Muscle of arm (tissue), 14 donors: ENCODE measurements around the gene ZC4H2. TPM values are rescaled to one million over a fixed set of nuclear protein-coding genes. Genes with fewer than 3 reads are reported as not detected.
"Not testable (repeated sequence)": the region's sequence is repeated elsewhere in the genome, so short reads cannot be mapped to it uniquely, and the experiment has no call there.

Experiments
- DNase-seq: peaks from one replicate; pipeline ENCODE4 v3.0.0-alpha.2; 2013
- long read RNA-seq, 11 donors: transcript quantifications; one replicate each; lab custom pipeline, GENCODE V29; 2026
- polyA plus RNA-seq, 12 donors: library from polyadenylated mRNA; unstranded; fragments of 120-200 nt; gene quantifications; one replicate each; pipeline ENCODE4 v1.2.1, GENCODE V29; 2013; ENCODE audit not compliant: insufficient read length in 12 of 12

ZC4H2 gene, protein sequence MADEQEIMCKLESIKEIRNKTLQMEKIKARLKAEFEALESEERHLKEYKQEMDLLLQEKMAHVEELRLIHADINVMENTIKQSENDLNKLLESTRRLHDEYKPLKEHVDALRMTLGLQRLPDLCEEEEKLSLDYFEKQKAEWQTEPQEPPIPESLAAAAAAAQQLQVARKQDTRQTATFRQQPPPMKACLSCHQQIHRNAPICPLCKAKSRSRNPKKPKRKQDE
- 10 to 100 TPM in 11 of 12 donors, not detected in 1; 13.2 to 33.6 (median 15.9) TPM for polyA plus RNA-seq
- long read RNA-seq, donor 1, partial matches to known transcripts = 0 of 7 reads
- long read RNA-seq, donor 1, other reads (novel, unspliced or antisense) = 0 of 7 reads
- long read RNA-seq, donor 2, transcript ZC4H2-207 (5 exons, 606 nt) = major isoform, 6 of 9 reads
- long read RNA-seq, donor 2, partial matches to known transcripts = 0 of 9 reads
- long read RNA-seq, donor 2, other reads (novel, unspliced or antisense) = 0 of 9 reads
- long read RNA-seq, donor 3, transcript ZC4H2-202 (5 exons, 2,184 nt) = major isoform, 5 of 5 reads
- long read RNA-seq, donor 3, partial matches to known transcripts = 0 of 5 reads
- long read RNA-seq, donor 3, other reads (novel, unspliced or antisense) = 0 of 5 reads
- long read RNA-seq, donor 4, partial matches to known transcripts = 0 of 1 reads
- long read RNA-seq, donor 4, other reads (novel, unspliced or antisense) = 0 of 1 reads
- long read RNA-seq, donor 5, transcript ZC4H2-202 (5 exons, 2,184 nt) = major isoform, 5 of 6 reads
- long read RNA-seq, donor 5, partial matches to known transcripts = 0 of 6 reads
- long read RNA-seq, donor 5, other reads (novel, unspliced or antisense) = 0 of 6 reads
- long read RNA-seq, donor 6, partial matches to known transcripts = 0 of 3 reads
- long read RNA-seq, donor 6, other reads (novel, unspliced or antisense) = 0 of 3 reads
- long read RNA-seq, donor 7, partial matches to known transcripts = 0 of 2 reads
- long read RNA-seq, donor 7, other reads (novel, unspliced or antisense) = 0 of 2 reads
- long read RNA-seq, donor 8, partial matches to known transcripts = 0 of 3 reads
- long read RNA-seq, donor 8, other reads (novel, unspliced or antisense) = 0 of 3 reads
- long read RNA-seq, donor 9, full-length matches to known transcripts = 4 of 4 reads
- long read RNA-seq, donor 9, partial matches to known transcripts = 0 of 4 reads
- long read RNA-seq, donor 9, other reads (novel, unspliced or antisense) = 0 of 4 reads
- long read RNA-seq, donor 10, partial matches to known transcripts = 12 of 15 reads
- long read RNA-seq, donor 10, other reads (novel, unspliced or antisense) = 0 of 15 reads
- long read RNA-seq, donor 11, transcript ZC4H2-202 (5 exons, 2,184 nt) = major isoform, 8 of 10 reads
- long read RNA-seq, donor 11, partial matches to known transcripts = 0 of 10 reads
- long read RNA-seq, donor 11, other reads (novel, unspliced or antisense) = 0 of 10 reads

DNA sequence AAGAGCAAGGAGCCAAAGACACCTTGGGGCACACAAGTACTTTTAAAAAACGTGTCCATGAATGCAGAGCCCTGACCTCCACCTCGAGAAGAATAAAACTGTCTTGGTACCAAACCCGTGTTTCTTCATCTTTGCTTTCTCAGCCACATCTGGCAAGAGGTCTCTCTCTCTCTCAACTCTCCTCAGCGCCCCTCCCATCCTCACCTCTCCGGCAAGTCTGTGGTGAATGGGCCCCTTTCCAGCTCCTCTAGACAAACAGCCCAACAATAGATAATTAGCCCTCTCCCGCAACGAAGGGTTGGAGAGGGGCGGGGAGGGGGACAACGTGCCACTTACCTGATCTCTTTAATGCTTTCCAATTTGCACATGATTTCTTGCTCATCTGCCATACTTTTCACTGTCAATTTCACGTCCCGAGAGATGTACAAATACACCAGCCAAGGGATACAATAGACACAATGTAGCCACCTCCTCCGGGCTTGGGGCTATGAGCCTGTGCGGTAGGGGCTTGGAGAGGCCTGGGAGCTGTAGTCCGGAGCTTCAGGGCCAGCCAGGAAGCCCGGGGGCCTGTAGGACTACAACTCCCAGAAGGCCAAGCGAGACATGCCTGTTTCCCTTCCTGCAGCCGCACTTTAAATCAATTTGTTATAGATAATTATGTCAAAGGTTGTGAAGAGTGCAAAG lies at the start of gene ZC4H2:
TSS of gene ZC4H2 (minus strand) at position 462 of the 684 bp plus-strand sequence. CDS start at position 389, 73 bp downstream.
- peak; percentile 72 for DNase-seq

DNA sequence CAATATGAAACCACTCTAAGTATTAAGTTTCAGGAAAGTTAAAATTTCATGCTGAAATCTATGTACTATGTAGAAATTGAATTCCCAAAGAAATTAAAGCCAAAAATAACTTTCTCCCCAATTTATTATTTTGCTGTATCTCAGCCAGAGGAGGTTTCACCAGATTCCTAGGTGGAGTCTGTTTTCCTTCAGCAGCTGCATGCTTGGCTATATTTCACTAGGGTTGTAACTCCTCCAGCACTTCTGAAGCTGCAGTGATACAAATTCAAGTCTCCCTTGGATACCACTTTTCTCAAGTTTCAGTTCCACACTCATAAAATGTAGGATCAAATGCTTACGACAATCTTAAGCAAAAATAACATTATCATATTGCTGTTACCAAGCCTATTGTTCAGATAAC lies 41.2 kb upstream of the ZC4H2 start:
- DNase-seq = peak; percentile 52

DNA sequence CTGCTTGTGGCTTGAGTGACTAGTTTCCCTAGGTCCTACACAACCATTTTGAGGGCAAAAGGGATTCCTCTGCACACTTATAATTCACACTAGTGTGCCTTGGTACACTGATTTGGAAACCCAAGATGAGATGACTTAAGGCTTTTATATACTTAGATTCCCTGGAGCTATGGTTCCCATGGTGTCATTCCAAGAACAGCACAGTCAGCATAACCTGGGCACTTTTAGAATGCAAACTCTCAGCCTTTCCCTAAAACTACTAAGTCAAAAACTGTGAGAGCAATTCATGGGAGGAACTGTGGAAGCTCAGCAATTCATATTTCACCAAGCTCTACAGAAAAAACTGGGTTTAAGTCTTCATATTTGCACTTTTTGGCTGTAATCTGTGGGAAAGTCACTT lies 38.0 kb upstream of the ZC4H2 start:
- DNase-seq = no peak

DNA sequence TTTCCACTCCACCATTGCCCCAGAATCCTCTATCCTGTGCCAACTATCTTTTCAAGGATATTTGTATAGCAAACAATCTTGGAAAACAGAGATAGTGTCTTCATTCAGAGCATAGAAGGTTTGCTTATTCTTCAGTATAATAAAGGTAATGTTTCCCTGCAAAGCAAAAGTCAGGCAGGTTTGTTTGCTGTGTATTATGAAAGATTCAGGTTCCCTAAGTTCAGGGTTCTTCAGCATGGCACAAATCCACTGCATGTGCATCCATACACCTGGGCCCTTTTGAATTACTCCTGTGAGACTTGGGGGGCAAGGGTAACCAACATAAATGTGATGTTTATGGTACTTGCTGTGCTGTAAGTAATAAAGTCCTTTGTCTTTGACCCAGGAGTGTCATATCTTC lies 33.2 kb upstream of the ZC4H2 start:
- no peak for DNase-seq

DNA sequence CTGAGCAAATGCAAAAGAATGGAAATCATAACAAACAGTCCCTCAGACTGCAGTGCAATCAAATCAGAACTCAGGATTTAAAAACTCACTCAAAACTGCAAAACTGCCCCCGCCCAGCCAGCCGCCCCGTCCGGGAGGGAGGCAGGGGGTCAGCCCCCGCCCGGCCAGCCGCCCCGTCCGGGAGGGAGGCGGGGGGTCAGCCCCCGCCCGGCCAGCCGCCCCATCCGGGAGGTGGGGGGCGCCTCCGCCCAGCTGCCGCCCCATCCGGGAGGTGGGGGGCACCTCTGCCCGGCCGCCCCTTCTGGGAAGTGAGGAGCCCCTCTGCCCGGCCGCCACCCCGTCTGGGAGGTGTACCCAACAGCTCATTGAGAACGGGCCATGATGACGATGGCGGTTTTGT lies 26.0 kb upstream of the ZC4H2 start:
- DNase-seq = not testable (repeated sequence)

DNA sequence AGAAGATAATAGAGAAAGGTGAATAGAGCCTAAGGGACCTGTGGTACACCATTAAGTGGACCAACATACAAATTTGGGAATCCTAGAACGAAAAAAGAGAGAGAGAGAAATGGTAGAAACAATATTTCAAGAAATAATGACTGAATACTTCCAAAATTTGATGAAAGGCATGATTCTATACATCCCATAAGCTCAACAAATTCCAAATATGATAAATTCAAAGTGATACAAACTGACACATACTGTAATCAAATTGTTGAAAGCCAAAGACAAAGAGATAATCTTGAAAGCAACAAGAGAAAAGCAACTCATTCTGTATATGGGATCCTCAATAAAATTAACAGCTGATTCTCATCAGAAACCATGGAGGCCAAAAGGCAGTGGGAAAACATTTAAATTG lies 20.6 kb upstream of the ZC4H2 start:
- no peak for DNase-seq

DNA sequence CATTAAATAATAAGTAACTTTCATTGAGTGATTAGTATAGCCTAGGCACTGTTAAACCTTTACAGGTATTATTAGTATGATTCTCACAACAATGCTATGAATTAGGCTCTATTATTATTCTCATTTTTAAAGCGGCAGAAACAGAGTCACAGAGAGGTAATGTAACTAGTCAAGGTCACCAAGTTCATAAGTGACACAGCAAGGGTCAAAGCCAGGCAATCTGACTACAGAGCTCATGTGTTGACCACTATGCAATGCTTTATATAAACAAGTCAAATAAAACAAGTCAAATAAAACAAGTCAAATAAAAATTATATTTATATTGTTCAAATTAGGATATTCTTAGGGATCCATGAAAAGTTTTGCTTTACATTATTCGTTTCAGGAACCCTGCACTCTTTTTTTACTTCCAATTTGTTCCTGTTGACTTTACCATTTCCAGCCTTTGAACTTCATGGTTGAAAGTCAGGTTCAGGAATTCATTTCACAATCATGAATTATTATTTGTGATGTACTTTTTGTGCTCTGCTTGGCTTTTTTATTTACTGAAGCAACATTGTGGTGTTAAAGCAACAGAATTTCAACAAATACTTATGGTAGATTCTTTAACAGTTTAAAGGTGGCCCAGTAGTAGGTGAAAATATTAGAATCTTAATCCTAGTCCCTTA lies 18.0 kb upstream of the ZC4H2 start:
- DNase-seq = no peak

DNA sequence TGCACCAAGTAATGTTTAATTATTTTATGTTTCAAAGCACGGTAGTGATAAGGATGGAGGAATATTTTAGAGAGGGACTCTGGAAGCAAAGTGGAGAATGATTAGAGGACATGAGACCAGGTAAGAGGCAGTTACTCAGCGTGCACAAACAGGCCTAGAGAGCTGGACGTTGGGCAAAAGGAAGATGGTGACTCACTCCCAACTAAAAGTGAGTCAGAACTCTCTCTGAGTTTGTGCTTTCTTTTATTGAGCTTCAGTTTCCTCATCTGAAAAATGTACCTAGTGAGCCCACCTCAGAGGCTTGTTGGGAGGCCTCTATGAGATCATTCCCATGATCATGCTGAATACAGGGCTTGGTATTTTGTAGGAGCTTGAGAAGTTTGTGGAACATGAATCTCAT lies 1.6 kb upstream of the ZC4H2 start:
- no peak for DNase-seq

DNA sequence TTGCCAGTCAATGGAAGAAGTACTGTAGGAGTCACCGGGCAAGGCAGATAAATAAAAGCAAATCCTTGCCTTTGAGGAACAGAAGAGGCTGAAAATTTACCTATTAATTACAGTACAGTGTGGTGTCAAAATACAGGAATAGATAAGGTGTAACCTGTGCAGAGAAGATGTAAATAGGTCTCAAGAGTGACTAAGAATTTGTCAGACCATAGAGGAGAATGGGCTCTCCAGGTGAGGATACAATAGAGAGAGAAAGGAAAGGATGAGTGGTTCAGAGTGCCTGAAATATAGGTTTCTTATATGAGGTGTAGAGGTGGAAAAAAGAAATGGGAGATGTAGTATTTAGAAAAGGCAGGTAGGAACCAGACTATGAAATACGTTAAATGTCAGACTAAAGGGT lies 801 bp upstream of the ZC4H2 start:
- no peak for DNase-seq

DNA sequence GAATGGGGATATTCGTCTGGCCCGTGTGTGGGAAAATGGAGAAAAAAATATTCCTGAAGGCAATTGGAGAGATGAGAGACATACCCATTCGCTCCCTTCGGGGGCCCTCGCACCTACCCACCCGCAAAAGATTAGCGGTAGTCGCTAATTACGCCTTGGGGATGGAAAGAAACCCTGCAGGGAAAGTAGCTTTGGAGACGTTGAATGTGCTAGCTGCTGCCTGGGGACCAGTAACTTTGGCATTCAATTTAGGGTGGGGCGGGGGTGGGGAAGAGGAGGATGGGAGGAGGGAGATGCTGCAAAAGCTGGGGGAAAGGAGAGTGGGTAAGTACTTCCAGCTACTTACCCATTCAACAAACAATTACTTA lies 407 bp upstream of the ZC4H2 start:
- no peak for DNase-seq

DNA sequence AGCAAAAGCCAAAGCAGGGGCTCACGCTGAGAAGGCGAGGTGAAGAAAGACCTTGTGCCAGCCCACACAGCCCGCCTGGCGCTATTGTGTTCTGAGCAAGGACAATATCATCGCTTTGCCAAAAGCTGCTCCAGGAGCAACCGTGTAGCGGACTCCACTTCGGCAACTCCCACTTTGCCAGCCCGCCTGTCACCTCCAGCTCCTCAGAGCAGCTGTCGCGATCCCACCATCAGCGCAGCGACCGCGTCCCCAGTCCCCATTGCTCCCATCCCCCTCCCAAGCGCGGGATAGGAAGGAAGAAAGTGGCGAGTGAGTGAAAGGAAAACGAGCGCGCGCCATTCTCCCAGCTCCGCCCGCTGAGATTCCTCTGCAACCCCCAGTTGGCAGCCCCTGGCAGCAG lies 759 bp downstream of the ZC4H2 start:
- DNase-seq = peak; percentile 22

DNA sequence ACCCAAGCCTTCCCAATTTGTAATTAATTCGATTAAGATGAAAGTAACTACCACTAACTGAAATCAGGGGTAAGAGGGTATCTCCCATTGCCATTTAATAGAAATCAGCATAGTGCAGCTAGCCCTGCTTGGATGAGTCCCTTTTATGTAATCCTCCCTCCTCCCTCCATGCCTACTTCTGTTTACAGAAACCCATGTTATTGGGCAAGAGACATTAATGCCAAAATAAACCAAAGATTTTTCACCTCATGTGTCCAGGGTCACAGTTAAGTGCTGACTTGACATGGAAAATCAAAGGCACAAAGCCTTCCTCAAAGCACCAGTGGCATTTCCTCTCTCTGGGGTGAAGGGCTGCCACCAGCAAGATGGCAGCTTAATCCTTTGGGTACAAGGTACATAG lies 50.8 kb downstream of the ZC4H2 start:
- no peak for DNase-seq

DNA sequence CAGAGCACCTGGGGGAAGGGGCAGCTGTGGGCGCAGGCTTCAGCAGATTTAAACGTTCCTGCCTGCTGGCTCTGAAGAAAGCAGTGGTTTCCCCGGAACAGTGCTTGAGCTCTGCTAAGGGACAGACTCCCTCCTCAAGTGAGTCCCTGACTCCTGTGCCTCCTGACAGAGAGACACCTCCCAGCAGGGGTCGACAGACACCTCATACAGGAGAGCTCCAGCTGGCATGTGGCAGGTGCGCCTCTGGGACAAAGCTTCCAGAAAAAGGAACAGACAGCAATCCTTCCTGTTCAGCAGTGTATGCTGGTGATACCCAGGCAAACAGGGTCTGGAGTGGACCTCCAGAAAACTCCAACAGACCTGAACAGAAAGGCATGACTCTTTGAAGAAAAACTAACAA lies 68.1 kb downstream of the ZC4H2 start:
- no peak for DNase-seq

DNA sequence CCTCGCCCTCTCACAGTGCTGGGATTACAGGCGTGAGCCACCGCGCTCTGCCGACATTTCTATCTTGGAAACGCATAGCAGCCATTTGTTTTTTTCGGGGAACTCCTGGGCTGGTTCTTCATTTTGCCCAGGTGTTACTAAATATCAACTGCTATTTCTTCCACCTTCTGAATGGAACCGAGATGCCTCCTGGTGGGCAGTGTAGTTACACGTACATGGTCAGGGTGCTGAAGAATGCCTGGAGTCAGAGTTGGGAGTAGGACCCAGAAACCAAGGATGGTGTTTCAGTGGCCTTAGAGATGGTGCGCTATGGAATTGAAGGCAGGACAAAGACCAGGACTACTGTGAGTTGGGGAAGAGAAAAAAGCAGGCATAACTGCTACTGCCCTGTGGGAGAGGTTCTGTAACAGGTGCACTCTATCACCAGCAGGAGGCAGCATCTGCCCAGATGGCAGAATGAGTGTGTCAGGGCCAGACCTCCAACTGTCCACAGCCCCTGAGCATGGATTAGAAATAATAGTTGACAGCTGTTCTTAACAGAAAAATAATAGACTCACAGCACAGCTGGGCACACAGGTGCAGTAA lies 81.7 kb downstream of the ZC4H2 start:
- DNase-seq = no peak

DNA sequence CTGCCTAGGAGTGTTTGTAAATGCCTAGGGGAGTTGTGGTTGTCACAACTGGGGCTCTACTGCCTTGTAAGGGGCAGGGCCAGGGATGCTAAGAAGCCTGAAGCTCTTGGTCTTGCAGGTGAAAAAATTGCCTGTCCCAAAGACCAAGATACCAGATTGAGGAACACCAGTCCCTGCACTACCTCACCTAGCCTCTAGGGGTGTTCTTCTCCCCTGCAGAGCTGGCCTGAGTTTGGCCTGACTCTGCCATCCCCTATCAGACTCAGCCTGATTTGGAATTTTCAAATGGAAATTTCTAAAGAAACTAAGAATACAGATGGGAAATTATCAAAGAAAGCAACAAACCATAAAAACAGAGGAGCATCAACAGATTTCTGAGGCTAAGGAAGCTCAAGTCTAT lies 90.4 kb downstream of the ZC4H2 start:
- no peak for DNase-seq

DNA sequence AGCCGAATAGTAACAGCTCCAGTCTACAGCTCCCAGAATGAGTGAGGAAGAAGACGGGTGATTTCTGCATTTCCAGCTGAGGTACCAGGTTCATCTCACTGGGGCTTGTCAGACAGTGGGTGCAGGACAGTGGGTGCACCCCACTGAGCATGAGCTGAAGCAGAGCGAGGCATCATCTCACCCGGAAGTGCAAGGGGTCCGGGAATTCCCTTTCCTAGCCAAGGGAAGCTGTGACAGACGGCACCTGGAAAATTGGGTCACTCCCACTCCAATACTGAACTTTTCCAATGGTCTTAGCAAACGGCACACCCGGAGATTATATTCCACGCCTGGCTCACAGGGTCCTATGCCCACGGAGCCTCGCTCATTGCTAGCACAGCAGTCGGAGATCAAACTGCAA lies 97.5 kb downstream of the ZC4H2 start:
- DNase-seq = not testable (repeated sequence)

DNA sequence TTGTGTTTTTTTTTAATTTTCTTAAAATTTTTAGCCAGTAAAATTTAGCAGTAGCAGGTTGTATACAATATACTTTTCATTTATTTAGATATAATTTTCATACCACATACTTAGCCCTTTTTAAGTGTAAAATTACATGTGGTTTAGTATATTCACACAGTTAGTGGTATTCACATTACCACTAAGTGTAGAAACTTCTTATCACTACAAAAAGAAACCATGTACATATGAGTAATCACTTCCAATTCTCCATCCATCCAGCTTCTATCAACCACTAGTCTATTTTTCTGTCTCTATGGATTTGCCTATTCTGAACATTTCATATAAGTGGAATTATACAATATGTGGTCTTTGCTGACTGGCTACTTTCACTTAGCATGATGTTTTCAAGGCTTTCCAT lies 109.0 kb downstream of the ZC4H2 start:
- DNase-seq = no peak
